Neural cell (in vitro differentiated cells): ENCODE results near the gene STARD10. TPM values are rescaled to one million over a fixed set of nuclear protein-coding genes. Genes with fewer than 3 reads are reported as not detected.

Source experiments
- H2AFZ ChIP-seq: fragments of 200-600, 300-800 bp; sonication (generic), shearing (Covaris generic); 2 replicates; pipeline ENCODE4 v1.6.0; 2014; ENCODE audit warnings: low read depth, mild to moderate bottlenecking, antibody characterized with exemption, low read length, moderate library complexity
- H3F3A ChIP-seq: fragments of 200-600 bp; shearing (Covaris generic); 2 replicates; pipeline ENCODE4 v1.6.1; 2016; ENCODE audit warnings: mild to moderate bottlenecking, moderate library complexity, mixed read lengths, antibody characterized with exemption, low read length; ENCODE audit not compliant: insufficient read depth, poor library complexity, severe bottlenecking
- H3K27ac ChIP-seq: fragments of 200-600, 300-800 bp; sonication (generic), shearing (Covaris generic); 2 replicates; pipeline ENCODE4 v1.5.1; 2014; ENCODE audit warnings: mild to moderate bottlenecking, low read length, moderate library complexity
- H3K27me3 ChIP-seq: fragments of 300-800, 200-600 bp; sonication (generic), shearing (Covaris generic); 2 replicates; pipeline ENCODE4 v1.6.0; 2014; ENCODE audit warnings: mild to moderate bottlenecking, low read depth, low read length, moderate library complexity; ENCODE audit not compliant: insufficient read depth
- H3K36me3 ChIP-seq: fragments of 300-800, 200-600 bp; sonication (generic), shearing (Covaris generic); 2 replicates; pipeline ENCODE4 v1.5.1; 2014; ENCODE audit warnings: mild to moderate bottlenecking, antibody characterized with exemption, low read length, moderate library complexity; ENCODE audit not compliant: insufficient read depth
- H3K4me2 ChIP-seq: fragments of 300-800, 200-600 bp; sonication (generic), shearing (Covaris generic); 2 replicates; pipeline ENCODE4 v1.6.0; 2014; ENCODE audit warnings: mild to moderate bottlenecking, low read length
- H3K4me3 ChIP-seq: fragments of 300-800, 200-600 bp; sonication (generic), shearing (Covaris generic); 2 replicates; pipeline ENCODE4 v1.5.1; 2014; ENCODE audit warnings: mild to moderate bottlenecking, low read length, moderate library complexity
- H3K79me2 ChIP-seq: fragments of 200-600 bp; shearing (Covaris generic); replicated peaks from 2 replicates; pipeline ENCODE4 v1.6.0; 2014; ENCODE audit warnings: mild to moderate bottlenecking, low read length, moderate library complexity; ENCODE audit not compliant: insufficient read depth
- H3K9ac ChIP-seq: fragments of 300-800, 200-600 bp; sonication (generic), shearing (Covaris generic); 2 replicates; pipeline ENCODE4 v1.6.1; 2016; ENCODE audit warnings: mild to moderate bottlenecking, low read length, mixed read lengths
- H3K9me2 ChIP-seq: fragments of 200-600 bp; shearing (Covaris generic); 2 replicates; pipeline ENCODE4 v1.6.1; 2016; ENCODE audit warnings: mild to moderate bottlenecking, low read length, mixed read lengths; ENCODE audit not compliant: insufficient read depth
- H3K9me3 ChIP-seq: fragments of 200-600, 300-800 bp; sonication (generic), shearing (Covaris generic); 2 replicates; pipeline ENCODE4 v1.6.1; 2016; ENCODE audit warnings: mild to moderate bottlenecking, mixed run types, low read length, moderate library complexity, mixed read lengths
- H4K20me1 ChIP-seq: fragments of 200-600 bp; shearing (Covaris generic); 2 replicates; pipeline ENCODE4 v1.6.1; 2016; ENCODE audit warnings: mild to moderate bottlenecking, mixed run types; ENCODE audit not compliant: insufficient read depth
- CTCF ChIP-seq: fragments of 450-650 bp; IDR thresholded peaks from 2 replicates; pipeline ENCODE4 v1.5.1; 2014; ENCODE audit warnings: antibody characterized with exemption, mild to moderate bottlenecking, moderate library complexity; ENCODE audit not compliant: poor library complexity, severe bottlenecking
- EP300 ChIP-seq: fragments of 450-650 bp; conservative IDR thresholded peaks from 2 replicates; pipeline ENCODE4 v1.6.1; 2014; ENCODE audit warnings: antibody characterized with exemption, mild to moderate bottlenecking, moderate library complexity; ENCODE audit not compliant: poor library complexity, severe bottlenecking
- EZH2 ChIP-seq: fragments of 200-600, 300-800 bp; shearing (Covaris generic), sonication (generic); IDR thresholded peaks from 2 replicates; pipeline ENCODE4 v1.6.1; 2014; ENCODE audit warnings: antibody characterized with exemption, low read length, borderline replicate concordance, mild to moderate bottlenecking; ENCODE audit not compliant: insufficient read depth, poor library complexity, severe bottlenecking
- MXI1 ChIP-seq: fragments of 450-650 bp; conservative IDR thresholded peaks from 2 replicates; pipeline ENCODE4 v1.6.1; 2014; ENCODE audit warnings: antibody characterized with exemption, mild to moderate bottlenecking; ENCODE audit not compliant: poor library complexity, severe bottlenecking
- POLR2AphosphoS5 ChIP-seq: IDR thresholded peaks from 2 replicates; pipeline ENCODE4 v1.6.1; 2012
- RAD21 ChIP-seq: fragments of 450-650 bp; conservative IDR thresholded peaks from 2 replicates; pipeline ENCODE4 v1.6.1; 2014; ENCODE audit warnings: antibody characterized with exemption, mild to moderate bottlenecking, moderate library complexity
- REST ChIP-seq: IDR thresholded peaks from 2 replicates; pipeline ENCODE4 v1.6.1; 2012; ENCODE audit warnings: borderline replicate concordance
- SMC3 ChIP-seq: fragments of 450-650 bp; conservative IDR thresholded peaks from 2 replicates; pipeline ENCODE4 v1.6.1; 2014; ENCODE audit warnings: antibody characterized with exemption, mild to moderate bottlenecking, moderate library complexity; ENCODE audit not compliant: poor library complexity
- TAF1 ChIP-seq: IDR thresholded peaks from 2 replicates; pipeline ENCODE4 v1.6.1; 2012; ENCODE audit warnings: low read depth
- polyA plus RNA-seq: library from polyadenylated mRNA; depleted of rRNA; stranded (reverse); fragments of >200 nt; gene quantifications from 2 replicates; pipeline ENCODE4 v1.2.3, GENCODE V29; 2014

Gene STARD10
- polyA plus RNA-seq, 1 donor from 2014 or later, result 29.0 TPM

- H3K9me3 ChIP-seq, result no peaks in the 10 kb centered on the region
- H3K9ac ChIP-seq, result peak overlapping the region; percentile 1
- TF ChIP-seq SMC3 (no peak), EZH2 (no peak), REST (no peak), RAD21 (no peak)
- no peak overlapping the region for H3K4me3 ChIP-seq
- no peaks in the 10 kb centered on the region for H4K20me1 ChIP-seq
- no peaks in the 10 kb centered on the region for H3K27me3 ChIP-seq
- H3K36me3 ChIP-seq, result no peaks in the 10 kb centered on the region
- no peak overlapping the region for H3K27ac ChIP-seq
- no peaks in the 10 kb centered on the region for H3F3A ChIP-seq
- H3K79me2 ChIP-seq, result no peaks in the 10 kb centered on the region
- H3K4me2 ChIP-seq, result no peak overlapping the region
- no peaks in the 10 kb centered on the region for H3K9me2 ChIP-seq
- H2AFZ ChIP-seq, result no peak overlapping the region
These were observed 71.6 kb downstream of the STARD10 start for GRCh38 chr11:72722050-72722748.

GRCh38 chr11:72721689-72722049 is 72.2 kb downstream of the STARD10 start:
- no peaks in the 10 kb centered on the region for H3K9me3 ChIP-seq
- H3F3A ChIP-seq, result no peaks in the 10 kb centered on the region
- H2AFZ ChIP-seq, result no peak overlapping the region
- no peaks in the 10 kb centered on the region for H3K9me2 ChIP-seq
- peak overlapping the region; percentile 1 for H3K9ac ChIP-seq
- no peak for TF ChIP-seq RAD21
- TF ChIP-seq CTCF, result no peak
- no peak for TF ChIP-seq TAF1
- TF ChIP-seq MXI1, result no peak
- TF ChIP-seq REST, result no peak
- TF ChIP-seq POLR2AphosphoS5, result no peak
- TF ChIP-seq EP300, result no peak
- TF ChIP-seq SMC3, result no peak
- TF ChIP-seq EZH2, result no peak
- no peak overlapping the region for H3K4me3 ChIP-seq
- no peaks in the 10 kb centered on the region for H3K36me3 ChIP-seq
- H3K27me3 ChIP-seq, result no peaks in the 10 kb centered on the region
- no peak overlapping the region for H3K4me2 ChIP-seq
- no peaks in the 10 kb centered on the region for H4K20me1 ChIP-seq
- no peaks in the 10 kb centered on the region for H3K79me2 ChIP-seq
- H3K27ac ChIP-seq, result no peak overlapping the region
